Anterior cingulate cortex (tissue), 58 donors: ENCODE measurements around the gene ZNF808.
A peak's percentile ranks its signal among the peaks of the same experiment; 100 is the strongest.
"Not testable (repeated sequence)": the region's sequence is repeated elsewhere in the genome, so short reads cannot be mapped to it uniquely, and the experiment has no call there.

Source experiments
- DNase-seq, 58 donors: peaks; one replicate each; lab custom pipeline; 2025; lab: John Stamatoyannopoulos, UW

The ZNF808 gene

DNA sequence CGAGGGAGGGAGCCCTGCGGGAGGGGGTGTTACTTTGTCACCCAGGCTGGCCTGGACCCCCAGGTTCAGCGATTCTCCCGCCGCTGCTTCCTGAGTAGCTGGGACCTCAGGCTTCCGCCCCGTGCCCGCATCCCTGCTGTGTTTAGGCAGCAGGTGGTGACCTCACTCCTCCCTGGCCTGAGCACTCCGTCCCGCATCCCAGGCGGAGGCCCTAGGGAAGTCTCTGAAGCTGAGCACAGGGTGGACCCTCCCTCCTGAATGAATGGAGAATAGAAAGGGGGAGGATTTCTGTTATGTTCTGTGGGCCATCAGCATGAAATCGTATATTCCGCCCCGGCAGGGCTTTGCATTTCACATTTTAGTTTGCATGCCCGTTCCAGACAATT, 7.9 kb downstream of the ZNF808 start:
- peak in 2 of 58 donors; percentile 3 to 35 for DNase-seq

DNA sequence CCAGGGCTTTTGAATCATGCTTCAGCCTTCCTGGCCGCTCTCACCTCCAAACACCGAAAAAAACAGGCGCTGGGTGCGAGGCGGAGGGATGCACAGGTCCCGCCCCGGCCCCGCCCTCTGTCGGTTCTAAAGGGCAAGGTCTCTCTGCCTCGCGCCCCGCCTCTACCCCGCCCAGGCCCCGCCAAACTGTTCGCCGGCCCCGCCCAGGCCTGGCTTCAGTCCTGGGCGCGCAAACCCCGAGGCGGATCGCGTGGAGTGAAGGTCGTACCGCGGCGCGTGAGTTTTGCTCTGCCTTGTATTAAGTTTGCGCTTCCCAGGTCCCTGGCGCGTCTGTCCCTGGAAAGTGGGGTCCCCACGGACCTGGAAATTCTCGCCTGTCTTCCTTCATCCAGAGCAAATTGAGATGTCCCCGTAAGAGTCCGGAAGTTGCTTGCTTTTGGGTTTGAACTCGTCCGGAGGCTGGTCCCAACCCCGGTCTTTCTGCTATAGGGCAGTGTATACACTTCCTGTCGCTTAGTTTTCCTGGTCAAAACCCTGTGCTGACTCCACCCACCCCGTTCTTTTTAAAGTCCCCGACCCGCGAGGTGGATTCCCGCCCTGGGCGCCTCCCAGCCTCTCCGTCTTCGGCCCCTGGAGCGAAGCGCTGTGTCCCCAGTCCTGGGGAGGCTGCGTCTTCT, 8.4 kb downstream of the ZNF808 start:
- DNase-seq: peak in 53 of 58 donors; percentile 1 to 78 (median 37)

DNA sequence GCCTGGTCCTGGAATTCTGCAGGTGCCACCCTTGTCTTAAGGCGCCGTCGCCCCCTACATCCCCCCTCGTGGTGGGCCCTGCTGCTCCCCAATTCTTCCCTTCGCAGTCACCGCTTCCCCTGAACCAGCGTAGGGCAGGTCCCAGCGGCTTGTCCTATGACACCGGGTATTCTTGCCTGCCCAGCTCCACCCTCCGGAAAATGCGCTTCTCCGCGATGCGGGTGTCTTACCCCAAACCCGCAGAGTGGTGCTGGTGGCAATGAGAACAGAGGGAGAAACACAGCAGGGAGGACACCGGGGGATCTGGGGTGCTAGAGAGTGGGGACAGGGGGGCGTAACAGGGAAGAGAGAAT, 9.0 kb downstream of the ZNF808 start:
- peak in 6 of 58 donors; percentile 0 to 25 (median 4) for DNase-seq

- not testable (repeated sequence) for DNase-seq
These were observed 11.3 kb downstream of the ZNF808 start for GRCh38 chr19:52538815-52539214.

DNA sequence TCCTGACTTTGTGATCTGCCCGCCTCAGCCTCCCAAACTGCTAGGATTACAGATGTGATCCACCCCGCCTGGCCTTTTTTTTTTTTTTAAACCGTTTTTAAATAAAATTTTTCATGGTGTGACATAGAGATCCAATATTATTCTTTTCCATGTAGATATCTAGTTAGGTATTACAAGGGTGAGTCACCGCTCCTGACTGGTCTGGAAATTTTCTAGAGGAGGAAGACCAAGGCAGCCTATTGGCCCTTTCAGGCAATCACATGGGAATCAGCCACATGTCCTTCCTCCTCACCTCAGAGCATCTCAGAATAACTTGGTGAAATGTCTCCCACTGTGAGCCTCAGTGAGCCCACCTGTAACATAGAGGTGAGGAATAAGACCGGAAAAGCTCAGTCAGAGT, 13.7 kb downstream of the ZNF808 start:
- not testable (repeated sequence) for DNase-seq

- DNase-seq: no peak
These were observed 14.1 kb downstream of the ZNF808 start for GRCh38 chr19:52541608-52542007.

DNA sequence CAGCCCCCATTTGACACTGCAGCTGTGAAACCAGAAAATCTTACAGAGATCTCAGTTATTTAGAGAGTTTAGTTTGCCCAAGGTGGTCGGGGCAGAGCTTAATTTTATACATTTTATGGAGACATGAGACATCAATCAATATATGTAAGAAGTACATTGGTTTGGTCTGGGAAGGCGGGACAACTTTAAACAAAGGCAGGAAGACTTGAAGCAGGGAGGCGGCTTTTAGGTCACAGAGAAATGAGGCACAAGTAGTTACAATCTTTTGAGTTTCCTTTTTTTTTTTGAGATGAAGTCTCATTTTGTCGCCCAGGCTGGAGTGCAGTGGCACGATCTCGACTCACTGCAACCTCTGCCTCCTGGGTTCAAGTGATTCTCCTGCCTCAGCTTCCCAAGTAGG, 15.1 kb downstream of the ZNF808 start:
- DNase-seq: not testable (repeated sequence)

- no peak for DNase-seq
These were observed 15.7 kb downstream of the ZNF808 start for GRCh38 chr19:52542984-52543664.

- no peak for DNase-seq
These were observed 26.9 kb downstream of the ZNF808 start for GRCh38 chr19:52554216-52554971.

DNA sequence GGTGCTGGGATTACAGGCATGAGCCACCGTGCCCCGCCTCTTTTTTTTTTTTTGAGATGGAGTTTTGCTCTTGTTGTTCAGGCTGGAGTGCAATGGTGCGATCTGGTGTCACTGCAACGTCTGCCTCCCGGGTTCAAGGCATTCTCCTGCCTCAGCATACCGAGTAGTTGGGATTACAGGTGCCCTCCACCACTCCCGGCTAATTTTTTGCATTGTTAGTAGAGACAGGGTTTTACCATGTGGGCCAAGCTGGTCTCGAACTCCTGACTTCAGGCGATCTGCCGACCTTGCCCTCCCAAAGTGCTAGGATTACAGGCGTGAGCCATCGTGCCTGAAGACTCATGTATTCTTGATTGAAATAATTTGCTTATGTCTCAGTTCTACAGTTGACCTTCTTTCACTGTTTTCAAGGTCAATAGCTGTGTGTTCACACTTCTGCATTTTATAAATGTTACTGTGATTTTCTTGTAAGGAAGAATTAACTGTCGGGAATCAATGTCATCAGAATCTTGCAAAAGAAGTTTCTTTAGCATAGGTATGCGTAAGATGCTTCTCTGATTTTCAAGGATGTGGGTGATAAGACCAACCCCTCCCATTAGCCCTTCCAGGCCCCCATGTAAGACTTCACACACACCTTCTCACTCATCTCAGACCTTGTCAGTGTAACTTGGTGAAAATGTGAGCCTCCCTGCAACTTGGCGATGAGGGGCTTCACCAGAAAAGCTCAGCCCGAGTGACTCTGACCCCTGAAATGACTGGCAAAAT, 29.9 kb downstream of the ZNF808 start:
- no peak for DNase-seq

DNA sequence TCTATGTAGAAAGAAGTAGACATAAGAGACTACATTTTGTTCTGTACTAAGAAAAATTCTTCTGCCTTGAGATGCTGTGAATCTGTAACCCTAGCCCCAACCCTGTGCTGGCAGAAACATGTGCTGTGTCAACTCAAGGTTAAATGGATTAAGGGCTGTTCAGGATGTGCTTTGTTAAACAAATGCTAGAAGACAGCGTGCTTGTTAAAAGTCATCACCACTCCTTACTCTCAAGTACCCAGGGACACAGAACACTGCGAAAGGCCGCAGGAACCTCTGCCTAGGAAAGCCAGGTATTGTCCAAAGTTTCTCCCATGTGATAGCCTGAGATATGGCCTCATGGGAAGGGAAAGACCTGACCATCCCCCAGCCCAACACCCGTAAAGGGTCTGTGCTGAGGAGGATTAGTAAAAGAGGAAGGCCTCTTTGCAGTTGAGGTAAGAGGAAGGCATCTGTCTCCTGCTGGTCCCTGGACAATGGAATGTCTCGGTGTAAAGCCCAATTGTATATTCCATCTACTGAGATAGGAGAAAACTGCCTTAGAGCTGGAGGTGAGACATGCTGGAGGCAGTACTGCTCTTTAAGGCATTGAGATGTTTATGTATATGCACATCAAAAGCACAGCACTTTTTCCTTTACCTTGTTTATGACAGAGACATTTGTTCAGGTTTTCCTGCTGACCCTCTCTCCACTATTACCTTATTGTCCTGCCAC, 31.4 kb downstream of the ZNF808 start:
- DNase-seq: not testable (repeated sequence)

- not testable (repeated sequence) for DNase-seq
These were observed 34.1 kb downstream of the ZNF808 start for GRCh38 chr19:52561611-52562010.

DNA sequence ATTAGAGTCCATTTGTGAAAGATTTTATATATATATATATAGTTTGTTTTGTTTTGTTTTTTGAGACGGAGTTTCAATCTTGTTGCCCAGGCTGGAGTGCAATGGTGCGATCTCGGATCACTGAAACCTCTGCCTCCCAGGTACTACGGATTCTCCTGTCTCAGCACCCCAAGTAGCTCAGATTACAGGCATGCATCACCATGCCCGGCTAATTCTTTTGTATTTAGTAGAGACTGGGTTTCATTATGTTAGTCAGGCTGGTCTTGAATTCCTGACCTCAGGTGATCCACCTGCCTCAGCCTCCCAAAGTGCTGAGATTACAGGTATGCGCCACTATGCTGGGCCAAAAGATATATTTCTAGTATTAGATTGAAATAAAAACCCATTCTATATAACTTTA, 38.7 kb downstream of the ZNF808 start:
- DNase-seq: no peak

- DNase-seq: no peak
These were observed 39.1 kb downstream of the ZNF808 start for GRCh38 chr19:52566588-52566987.

DNA sequence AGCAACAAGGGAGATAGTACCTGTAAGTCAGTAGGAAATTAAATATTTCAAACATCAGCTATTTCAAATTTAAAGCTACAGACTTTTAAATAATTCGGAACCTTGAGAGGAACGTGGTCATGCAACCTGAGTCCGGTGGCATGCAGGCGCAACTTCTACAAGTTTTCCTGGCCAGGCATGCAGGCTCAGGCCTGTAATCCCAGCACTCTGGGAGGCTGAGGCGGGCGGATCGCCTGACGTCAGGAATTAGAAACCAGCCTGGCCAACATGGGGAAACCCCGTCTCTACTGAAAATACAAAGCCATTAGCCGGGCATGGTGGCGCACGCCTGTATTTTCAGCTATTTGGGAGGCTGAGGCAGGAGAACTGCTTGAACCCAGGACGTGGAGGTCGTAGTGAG, 40.5 kb downstream of the ZNF808 start:
- DNase-seq: no peak

DNA sequence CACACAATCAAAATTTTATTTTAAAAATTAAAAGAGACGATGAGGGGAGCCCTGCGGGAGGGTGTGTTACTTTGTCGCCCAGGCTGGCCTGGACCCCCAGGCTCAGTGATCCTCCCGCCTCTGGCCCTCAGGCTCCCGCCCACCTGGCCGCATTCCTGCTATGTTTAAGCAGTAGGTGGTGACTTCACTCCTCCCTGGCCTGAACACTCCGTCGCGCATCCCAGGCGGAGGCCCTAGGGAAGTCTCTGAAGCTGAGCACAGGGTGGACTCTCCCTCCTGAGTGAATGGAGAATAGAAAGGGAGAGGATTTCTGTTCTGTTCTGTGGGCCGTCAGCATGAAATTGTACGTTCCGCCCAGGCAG, 42.2 kb downstream of the ZNF808 start:
- DNase-seq: peak in 13 of 58 donors; percentile 27 to 70 (median 39)

GRCh38 chr19:52570000-52570861, 42.8 kb downstream of the ZNF808 start, which contains the start of gene ZNF701:
TSS of gene ZNF701 (plus strand) at chr19:52570287. CDS start at chr19:52574148, 3,861 bp downstream.
- DNase-seq: peak; percentile 54 to 96 (median 91)

DNA sequence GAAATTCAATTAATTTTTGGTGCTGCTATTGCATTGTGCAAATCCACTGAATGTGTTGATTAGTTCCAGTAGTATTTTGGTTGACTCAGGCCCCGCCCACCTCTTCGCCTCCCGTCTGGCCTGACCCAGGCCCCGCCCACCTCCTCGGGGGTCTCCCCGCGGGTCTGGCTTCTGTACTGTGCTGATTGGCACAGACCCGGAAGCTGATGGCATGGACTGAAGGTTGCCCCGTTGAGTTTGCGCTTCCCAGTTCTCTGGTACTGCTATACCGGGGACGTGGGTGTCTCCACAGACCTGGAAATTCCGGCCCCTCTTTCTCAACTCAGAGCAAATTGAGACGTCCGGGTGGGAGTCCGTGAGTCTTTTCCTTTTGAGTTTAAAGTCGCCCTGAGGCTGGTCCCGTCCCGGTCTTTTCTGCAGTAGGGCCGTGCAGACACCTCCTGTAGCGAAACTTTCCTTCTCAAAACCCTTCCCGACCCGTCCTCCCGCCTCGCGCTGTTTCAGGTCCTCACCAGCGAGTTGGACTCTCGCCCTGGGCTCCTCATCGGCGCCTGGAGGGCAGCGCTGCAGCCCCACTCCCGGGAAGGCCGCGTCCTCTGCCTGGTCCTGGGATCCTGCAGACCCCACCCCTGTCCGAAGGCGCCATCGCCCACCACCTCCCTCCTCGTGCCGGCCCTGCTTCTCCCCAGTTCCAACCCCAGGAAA, 57.4 kb downstream of the ZNF808 start:
- no peak for DNase-seq
